Measurements from ENCODE around the gene RAI1. TPM values are rescaled to one million over a fixed set of nuclear protein-coding genes. Genes with fewer than 3 reads are reported as not detected.

Gene RAI1
- total and polyA plus RNA-seq, 10 of the 15 experiments (the other 5 are each of a cell fraction or from before 2014, with no cell fraction given), result 0.66 to 37.7 (median 6.0) TPM

DNA sequence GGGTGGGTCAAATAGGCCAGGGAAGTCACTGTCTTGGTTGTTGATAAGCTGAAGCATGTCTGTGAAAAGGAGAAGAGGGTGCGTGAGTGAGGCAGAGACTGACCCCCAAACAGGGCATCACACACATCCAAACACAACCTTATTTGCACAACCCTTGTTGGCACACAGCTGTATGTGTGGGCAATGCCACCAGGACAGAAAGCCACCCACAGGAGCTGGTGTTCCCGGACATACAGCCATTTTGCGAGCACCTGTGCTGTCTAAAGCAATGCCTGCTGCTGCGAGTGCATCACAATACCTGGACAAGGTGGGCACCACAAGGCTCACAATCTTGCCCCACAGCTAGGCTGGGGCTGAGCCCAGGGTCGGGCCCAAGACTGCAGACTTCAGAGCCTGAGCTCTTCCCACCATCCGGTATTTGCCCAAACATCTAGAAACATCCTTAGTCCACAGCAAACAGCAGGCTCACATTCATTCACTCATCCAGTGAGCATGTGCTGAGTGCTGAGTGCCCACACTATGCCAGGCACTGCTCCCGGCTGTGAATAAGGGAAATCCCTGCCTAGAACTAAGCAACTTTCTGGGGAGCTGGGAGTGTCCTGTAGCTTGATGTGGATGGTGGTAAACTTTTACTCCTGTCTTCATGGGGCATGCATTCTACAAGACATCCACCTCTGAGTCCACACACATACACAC, 139.4 kb downstream of the RAI1 start:
- CTCF ChIA-PET, result interaction anchor here (0.6 to 2.1 kb wide), 10 partner anchors 8 to 141 kb away, joined by 3 to 11 read pairs (median 3); no protein-coding TSS in a partner anchor
- Histone ChIP-seq H3K4me2 (ENCODE audit: control insufficient read depth, insufficient read depth) (no peak overlapping the region), H3K27ac (ENCODE audit: control insufficient read depth, insufficient read depth) (no peak overlapping the region), H3K27me3 (replicated peaks in 1 of 2; ENCODE audit: control insufficient read depth in 2 of 2, insufficient read depth in 2 of 2, low read length in 1 of 2) (no peaks in the 10 kb centered on the region), H3K4me3 (no peak overlapping the region), H3K79me2 (ENCODE audit: control insufficient read depth, insufficient read depth, low read length) (no peaks in the 10 kb centered on the region; the same call in 1 of the 2 replicates), H3K9ac (ENCODE audit: control insufficient read depth, insufficient read depth, low read length) (no peak overlapping the region), H3K4me1 (ENCODE audit: control insufficient read depth, insufficient read depth, low read length) (peaks cover 47% of the 10 kb centered on the region), H3K9me3 (replicated peaks; ENCODE audit: control insufficient read depth, insufficient read depth, low read length) (no peaks in the 10 kb centered on the region), H4K20me1 (ENCODE audit: control insufficient read depth, insufficient read depth) (no peaks in the 10 kb centered on the region; the same call in 1 of the 2 replicates), H2AFZ (ENCODE audit: control insufficient read depth, low read depth, low read length) (no peak overlapping the region), H3K36me3 (ENCODE audit: control insufficient read depth in 2 of 2, insufficient read depth in 2 of 2, low read length in 1 of 2) (peaks cover 5 to 24% of the 10 kb centered on the region in 2 experiments; a peak in 3 of 4 replicates)
- ATAC-seq (no peak), DNase-seq (ENCODE audit: low read depth, low spot score) (no peak), FAIRE-seq (no peak)
- WGBS (ENCODE audit: insufficient coverage, insufficient replicate concordance, low lambda C conversion rate, missing lambda C conversion rate), result 92% methylated on average over 7 of the region's 7 CpGs
- TF ChIP-seq REST (IDR thresholded peaks at IDR 0.05; ENCODE audit: low read depth, low read length) (no peak), MTA2 (IDR thresholded peaks at IDR 0.05; ENCODE audit: low read depth) (no peak), POLR2A (IDR thresholded peaks at IDR 0.05; ENCODE audit: low read depth, low read length) (no peak), CHD2 (IDR thresholded peaks at IDR 0.05; ENCODE audit: borderline replicate concordance, low read depth, low read length) (no peak), ZBED1 (IDR thresholded peaks at IDR 0.05; ENCODE audit: borderline replicate concordance) (no peak), SIX5 (IDR thresholded peaks at IDR 0.05; ENCODE audit: low read depth, low read length, severe bottlenecking) (no peak), EGR1 (IDR thresholded peaks at IDR 0.05; ENCODE audit: borderline replicate concordance in 1 of 2, low read depth in 2 of 2, low read length in 2 of 2) (no peak)
- SMC1A ChIA-PET (ENCODE audit: uncharacterized antibody, unreplicated experiment), result interaction anchor here (0.7 to 4.4 kb wide), 7 partner anchors 9 to 130 kb away, joined by 3 to 46 read pairs (median 6); partner anchors contain the start of gene SREBF1
- in situ Hi-C loops (cut with MboI) (no loop called here), intact Hi-C loops (cut with micrococcal nuclease; ENCODE audit: unreplicated experiment) (loop anchor here (5.0 kb wide), 1 partner anchor 217 kb away; the partner anchor contains the start of genes ATPAF2 and GID4)
- POLR2A ChIA-PET, result interaction anchor here (0.5 to 10.9 kb wide), 6 partner anchors 15 to 1699 kb away, joined by 3 to 163 read pairs (median 8); partner anchors contain the start of gene SREBF1
- BruUV-seq (replicated peaks), result no TSS peak
- RAD21 ChIA-PET (ENCODE audit: unreplicated experiment), result interaction anchor here (0.8 to 9.0 kb wide), 6 partner anchors 11 to 137 kb away, joined by 3 to 105 read pairs (median 4); partner anchors contain the start of gene SREBF1
